HepG2 (cell line): ENCODE results near the gene SERTAD1. TPM values are rescaled to one million over a fixed set of nuclear protein-coding genes. Genes with fewer than 3 reads are reported as not detected.

Experiments used
- AGO2 ChIP-seq: fragments of 200-400 bp; formaldehyde crosslinking; optimal IDR thresholded peaks from 2 replicates; pipeline ENCODE3; 2017; ENCODE audit warnings: mild to moderate bottlenecking, low read depth, low read length, moderate library complexity
- NAIF1 ChIP-seq: sonication (generic); formaldehyde crosslinking; IDR thresholded peaks from 2 replicates; pipeline ENCODE4 v1.5.0; 2020; ENCODE audit warnings: mild to moderate bottlenecking, missing genetic modification reagents, borderline replicate concordance
- RFX1 ChIP-seq: fragments of 450-650 bp; IDR thresholded peaks from 2 replicates; pipeline ENCODE4 v1.6.1; 2017
- TERF1 ChIP-seq: sonication (generic); formaldehyde crosslinking; IDR thresholded peaks from 2 replicates; pipeline ENCODE4 v1.8.0; 2022; ENCODE audit warnings: mild to moderate bottlenecking, missing genetic modification reagents, moderate library complexity
- ZGPAT ChIP-seq: IDR thresholded peaks from 2 replicates; pipeline ENCODE4 v1.6.1; 2016; ENCODE audit warnings: mild to moderate bottlenecking
- ZMYM4 ChIP-seq: sonication (generic); formaldehyde crosslinking; IDR thresholded peaks from 2 replicates; pipeline ENCODE4 v1.8.1; 2023; ENCODE audit warnings: mild to moderate bottlenecking, missing genetic modification reagents
- ZNF704 ChIP-seq: sonication (generic); formaldehyde crosslinking; IDR thresholded peaks from 2 replicates; pipeline ENCODE4 v1.8.1; 2023; ENCODE audit warnings: mild to moderate bottlenecking, inconsistent platforms, moderate library complexity, missing genetic modification reagents, borderline replicate concordance
- ZNF782 ChIP-seq: sonication (generic); formaldehyde crosslinking; IDR thresholded peaks from 2 replicates; pipeline ENCODE4 v1.4.0; 2020; ENCODE audit warnings: missing genetic modification reagents, mild to moderate bottlenecking, borderline replicate concordance
- polyA plus RNA-seq, 8 experiments: library from polyadenylated mRNA; depleted of rRNA in 3 of 8; stranded (reverse) in 7 of 8; unstranded in 1 of 8; fragments of >200 nt; fragmentation: Illumina TruSeq in 4 of 8; extraction: Trizol in 4 of 8; gene quantifications; 2 replicates each; pipeline versions ENCODE4 v1.2.1 to v1.2.3, GENCODE V29; 2011 to 2016; ENCODE audit warnings: low read depth in 4 of 8, missing spikeins in 1 of 8, mixed read lengths in 1 of 8; ENCODE audit not compliant: insufficient read depth in 1 of 8
- total RNA-seq, 5 experiments: library from RNA; depleted of rRNA; stranded (reverse); fragments of >200 nt; fragmentation: Illumina TruSeq; extraction: Trizol; gene quantifications; 2 replicates each; pipeline ENCODE4 v1.2.3, GENCODE V29; 2016; ENCODE audit warnings: low read depth in 1 of 5
- TF ChIP-seq, protein P1 (sequence below): sonication (generic); formaldehyde crosslinking; IDR thresholded peaks from 2 replicates; pipeline ENCODE4 v1.9.0; 2021; ENCODE audit warnings: mild to moderate bottlenecking, missing genetic modification reagents

SERTAD1 gene
- total and polyA plus RNA-seq, 2 of the 13 experiments (the other 11 are each of a cell fraction or from before 2014, with no cell fraction given), result 4.3 to 4.5 TPM

- TF ChIP-seq ZNF704 (CRISPR knock-in tag) (no peak; the same call in 1 of the 2 replicates), TERF1 (CRISPR knock-in tag) (0 out of 2 replicates have a peak, but pooled peaks have one; percentile 52), ZGPAT (CRISPR knock-in tag) (peak; percentile 57; the same call in 1 of the 2 replicates), RFX1 (peak; percentile 86), ZNF782 (CRISPR knock-in tag) (0 out of 2 replicates have a peak, but pooled peaks have one; percentile 47), AGO2 (peak; percentile 15), ZMYM4 (CRISPR knock-in tag) (peak; percentile 39; the same call in 1 of the 2 replicates), NAIF1 (CRISPR knock-in tag) (no peak)
- TF ChIP-seq, protein P1, sequence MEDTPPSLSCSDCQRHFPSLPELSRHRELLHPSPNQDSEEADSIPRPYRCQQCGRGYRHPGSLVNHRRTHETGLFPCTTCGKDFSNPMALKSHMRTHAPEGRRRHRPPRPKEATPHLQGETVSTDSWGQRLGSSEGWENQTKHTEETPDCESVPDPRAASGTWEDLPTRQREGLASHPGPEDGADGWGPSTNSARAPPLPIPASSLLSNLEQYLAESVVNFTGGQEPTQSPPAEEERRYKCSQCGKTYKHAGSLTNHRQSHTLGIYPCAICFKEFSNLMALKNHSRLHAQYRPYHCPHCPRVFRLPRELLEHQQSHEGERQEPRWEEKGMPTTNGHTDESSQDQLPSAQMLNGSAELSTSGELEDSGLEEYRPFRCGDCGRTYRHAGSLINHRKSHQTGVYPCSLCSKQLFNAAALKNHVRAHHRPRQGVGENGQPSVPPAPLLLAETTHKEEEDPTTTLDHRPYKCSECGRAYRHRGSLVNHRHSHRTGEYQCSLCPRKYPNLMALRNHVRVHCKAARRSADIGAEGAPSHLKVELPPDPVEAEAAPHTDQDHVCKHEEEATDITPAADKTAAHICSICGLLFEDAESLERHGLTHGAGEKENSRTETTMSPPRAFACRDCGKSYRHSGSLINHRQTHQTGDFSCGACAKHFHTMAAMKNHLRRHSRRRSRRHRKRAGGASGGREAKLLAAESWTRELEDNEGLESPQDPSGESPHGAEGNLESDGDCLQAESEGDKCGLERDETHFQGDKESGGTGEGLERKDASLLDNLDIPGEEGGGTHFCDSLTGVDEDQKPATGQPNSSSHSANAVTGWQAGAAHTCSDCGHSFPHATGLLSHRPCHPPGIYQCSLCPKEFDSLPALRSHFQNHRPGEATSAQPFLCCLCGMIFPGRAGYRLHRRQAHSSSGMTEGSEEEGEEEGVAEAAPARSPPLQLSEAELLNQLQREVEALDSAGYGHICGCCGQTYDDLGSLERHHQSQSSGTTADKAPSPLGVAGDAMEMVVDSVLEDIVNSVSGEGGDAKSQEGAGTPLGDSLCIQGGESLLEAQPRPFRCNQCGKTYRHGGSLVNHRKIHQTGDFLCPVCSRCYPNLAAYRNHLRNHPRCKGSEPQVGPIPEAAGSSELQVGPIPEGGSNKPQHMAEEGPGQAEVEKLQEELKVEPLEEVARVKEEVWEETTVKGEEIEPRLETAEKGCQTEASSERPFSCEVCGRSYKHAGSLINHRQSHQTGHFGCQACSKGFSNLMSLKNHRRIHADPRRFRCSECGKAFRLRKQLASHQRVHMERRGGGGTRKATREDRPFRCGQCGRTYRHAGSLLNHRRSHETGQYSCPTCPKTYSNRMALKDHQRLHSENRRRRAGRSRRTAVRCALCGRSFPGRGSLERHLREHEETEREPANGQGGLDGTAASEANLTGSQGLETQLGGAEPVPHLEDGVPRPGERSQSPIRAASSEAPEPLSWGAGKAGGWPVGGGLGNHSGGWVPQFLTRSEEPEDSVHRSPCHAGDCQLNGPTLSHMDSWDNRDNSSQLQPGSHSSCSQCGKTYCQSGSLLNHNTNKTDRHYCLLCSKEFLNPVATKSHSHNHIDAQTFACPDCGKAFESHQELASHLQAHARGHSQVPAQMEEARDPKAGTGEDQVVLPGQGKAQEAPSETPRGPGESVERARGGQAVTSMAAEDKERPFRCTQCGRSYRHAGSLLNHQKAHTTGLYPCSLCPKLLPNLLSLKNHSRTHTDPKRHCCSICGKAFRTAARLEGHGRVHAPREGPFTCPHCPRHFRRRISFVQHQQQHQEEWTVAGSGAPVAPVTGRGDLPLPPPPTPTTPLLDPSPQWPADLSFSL (CRISPR knock-in tag), result no peak
Observed at GRCh38 chr19:40444000-40444824, 18.4 kb upstream of the SERTAD1 start, which contains the start of gene SERTAD3 (continued).
